Naive thymus-derived CD8-positive, alpha-beta T cell (primary cell): ENCODE data around the gene ZNG1A. TPM values are rescaled to one million over a fixed set of nuclear protein-coding genes. Genes with fewer than 3 reads are reported as not detected.
"Not testable (repeated sequence)": the region's sequence is repeated elsewhere in the genome, so short reads cannot be mapped to it uniquely, and the experiment has no call there.

Source experiments
- ATAC-seq, 2 donors: fragments of 150-1000 bp; cut with Tn5 transposase in 1 of 2; sonication (Bioruptor Pico), chemical (Tn5 transposase) in 1 of 2; 1 replicate in 1 of 2; 2 replicates in 1 of 2; pipeline ENCODE4 v1.10.0; 2021; ENCODE audit warnings: mild to moderate bottlenecking in 2 of 2, moderate library complexity in 2 of 2
- POLR2A ChIA-PET: fragments of 350-600 bp; sonication (Branson Sonifier 250); formaldehyde crosslinking; loops from one replicate; lab custom pipeline; 2021; ENCODE audit warnings: antibody characterized with exemption; lab: Charles Lee
- DNase-seq, 10 donors: peaks; one replicate each; pipeline versions ENCODE4 v3.0.0 to v3.0.0-alpha.2; 2020 to 2022
- H3K27ac Mint-ChIP-seq, 10 donors: one replicate each; pipeline ENCODE4 v1.8.0; 2020 to 2022; ENCODE audit warnings: mild to moderate bottlenecking in 10 of 10, mixed read lengths in 10 of 10, moderate library complexity in 4 of 10, inconsistent platforms in 1 of 10
- H3K27me3 Mint-ChIP-seq, 5 donors: one replicate each; pipeline ENCODE4 v1.8.0; 2021 to 2022; ENCODE audit warnings: mixed read lengths in 5 of 5
- H3K36me3 Mint-ChIP-seq, 3 donors: one replicate each; pipeline ENCODE4 v1.8.0; 2020 to 2022; ENCODE audit warnings: mixed read lengths in 3 of 3, mild to moderate bottlenecking in 2 of 3, inconsistent platforms in 1 of 3
- H3K4me1 Mint-ChIP-seq, 4 donors: one replicate each; pipeline ENCODE4 v1.8.0; 2021 to 2022; ENCODE audit warnings: mixed read lengths in 4 of 4
- H3K4me3 Mint-ChIP-seq, 10 donors: one replicate each; pipeline ENCODE4 v1.8.0; 2020 to 2022; ENCODE audit warnings: mild to moderate bottlenecking in 10 of 10, mixed read lengths in 10 of 10, moderate library complexity in 6 of 10, inconsistent platforms in 1 of 10
- H3K9me3 Mint-ChIP-seq, 9 donors: one replicate each; pipeline ENCODE4 v1.8.0; 2020 to 2022; ENCODE audit warnings: mixed read lengths in 9 of 9, mild to moderate bottlenecking in 3 of 9, inconsistent platforms in 1 of 9, moderate library complexity in 1 of 9
- polyA plus RNA-seq, 3 donors: library from polyadenylated mRNA; unstranded; fragments of 300-500 nt; fragmentation: Illumina TruSeq; gene quantifications; one replicate each; pipeline ENCODE4 v1.2.3, GENCODE V29; 2021
- total RNA-seq, 8 experiments: library from RNA in 2 of 8; stranded (reverse) in 2 of 8; gene quantifications; one replicate each; pipeline ENCODE4 v1.2.3 and lab custom pipeline; 2021 to 2026

ZNG1A gene
- total and polyA plus RNA-seq, 5 experiments from 2014 or later, result 16.8 to 33.8 (median 29.9) TPM

- H3K9me3 Mint-ChIP-seq, H3K36me3 Mint-ChIP-seq, POLR2A ChIA-PET, DNase-seq, H3K4me1 Mint-ChIP-seq, H3K4me3 Mint-ChIP-seq, H3K27me3 Mint-ChIP-seq: not testable (repeated sequence)
- ATAC-seq, result peak in 1 of 2 donors; percentile 63
- peak overlapping the region in 1 of 10 donors; percentile 44 for H3K27ac Mint-ChIP-seq
These were observed 92.2 kb downstream of the ZNG1A start for GRCh38 chr9:86697-87096.

GRCh38 chr9:82932-83689 lies 95.7 kb downstream of the ZNG1A start:
- ATAC-seq, H3K27me3 Mint-ChIP-seq, DNase-seq, H3K4me1 Mint-ChIP-seq, H3K27ac Mint-ChIP-seq, H3K9me3 Mint-ChIP-seq, H3K36me3 Mint-ChIP-seq, H3K4me3 Mint-ChIP-seq, POLR2A ChIA-PET: not testable (repeated sequence)

- POLR2A ChIA-PET, H3K4me3 Mint-ChIP-seq, ATAC-seq, H3K36me3 Mint-ChIP-seq, H3K9me3 Mint-ChIP-seq, H3K27ac Mint-ChIP-seq, DNase-seq, H3K27me3 Mint-ChIP-seq, H3K4me1 Mint-ChIP-seq: not testable (repeated sequence)
These were observed 100.5 kb downstream of the ZNG1A start for GRCh38 chr9:78333-78732.

- H3K27me3 Mint-ChIP-seq, result peaks cover 4 to 17% (median 8%) of the 10 kb centered on the region in 5 donors
- H3K9me3 Mint-ChIP-seq, H3K4me1 Mint-ChIP-seq, POLR2A ChIA-PET, ATAC-seq, DNase-seq, H3K36me3 Mint-ChIP-seq, H3K27ac Mint-ChIP-seq, H3K4me3 Mint-ChIP-seq: not testable (repeated sequence)
These were observed 102.5 kb downstream of the ZNG1A start for GRCh38 chr9:76389-76788.

GRCh38 chr9:73900-74525 lies 104.8 kb downstream of the ZNG1A start:
- ATAC-seq, DNase-seq, H3K9me3 Mint-ChIP-seq, H3K4me1 Mint-ChIP-seq, POLR2A ChIA-PET, H3K36me3 Mint-ChIP-seq: not testable (repeated sequence)
- peaks cover 4 to 17% (median 6%) of the 10 kb centered on the region in 5 donors for H3K27me3 Mint-ChIP-seq
- H3K27ac Mint-ChIP-seq, result peak overlapping the region in 1 of 10 donors; percentile 25
- peak overlapping the region in 9 of 10 donors; percentile 67 to 79 (median 70) for H3K4me3 Mint-ChIP-seq

- ATAC-seq (peak; percentile 72 to 83), DNase-seq (peak in 7 of 10 donors; percentile 2 to 24 (median 16))
- H3K4me1 Mint-ChIP-seq, H3K9me3 Mint-ChIP-seq, POLR2A ChIA-PET, H3K36me3 Mint-ChIP-seq, H3K27ac Mint-ChIP-seq: not testable (repeated sequence)
- Mint-ChIP-seq H3K4me3 (peak overlapping the region; percentile 55 to 81 (median 68)), H3K27me3 (peaks cover 4 to 17% (median 6%) of the 10 kb centered on the region in 5 donors)
These were observed 105.6 kb downstream of the ZNG1A start for GRCh38 chr9:73076-73899.

Other genes with a start within 250 kb of the ZNG1A start
- 10 to 100 TPM; 35.2 to 36.0 TPM for gene WASHC1, start 149.6 kb downstream of the ZNG1A start, total RNA-seq
- gene WASHC1, start 149.6 kb downstream of the ZNG1A start, polyA plus RNA-seq, result 1 to 10 TPM in 2 of 3 donors, under 1 TPM in 1; 0.56 to 2.4 (median 1.8) TPM
- under 1 TPM in 1 of 2 experiments, not detected in 1; 0.60 TPM for gene FOXD4, start 60.6 kb downstream of the ZNG1A start, total RNA-seq
- gene FOXD4, start 60.6 kb downstream of the ZNG1A start, polyA plus RNA-seq, result not detected
- gene DOCK8, start 35.8 kb upstream of the ZNG1A start, total RNA-seq, result 100 to 1,000 TPM; 195 to 224 TPM
- gene DOCK8, start 35.8 kb upstream of the ZNG1A start, polyA plus RNA-seq, result 10 to 100 TPM; 41.5 to 52.2 (median 45.7) TPM